GM06990 (cell line): ENCODE results near the gene ZC3H7B.

Experiments used
- DNase-seq: peaks from one replicate; pipeline ENCODE4 v3.0.0-alpha.2; 2011; ENCODE audit not compliant: insufficient read length; ENCODE audit errors: extremely low read depth
- H3K27me3 ChIP-seq: replicated peaks from 2 replicates; pipeline ENCODE4 v1.6.0; 2011; ENCODE audit warnings: low read length; ENCODE audit not compliant: control insufficient read depth, insufficient read depth
- H3K36me3 ChIP-seq: 2 replicates; pipeline ENCODE4 v1.5.1; 2011; ENCODE audit warnings: low read length; ENCODE audit not compliant: control insufficient read depth, insufficient read depth
- H3K4me3 ChIP-seq: replicated peaks from 2 replicates; pipeline ENCODE4 v1.5.1; 2011; ENCODE audit warnings: low read depth, mild to moderate bottlenecking, control low read depth, low read length
- CTCF ChIP-seq: IDR thresholded peaks from 2 replicates; pipeline ENCODE4 v1.5.1; 2011; ENCODE audit warnings: low read length, control low read depth, mild to moderate bottlenecking, inconsistent platforms; ENCODE audit not compliant: insufficient read depth, poor library complexity, severe bottlenecking

The ZC3H7B gene

GRCh38 chr22:41333806-41334205 lies 32.5 kb downstream of the ZC3H7B start:
- TF ChIP-seq CTCF: no peak
- no peak for DNase-seq
- Histone ChIP-seq H3K4me3 (no peak overlapping the region), H3K27me3 (no peaks in the 10 kb centered on the region), H3K36me3 (peaks cover 27% of the 10 kb centered on the region)

GRCh38 chr22:41334215-41334614 lies 32.9 kb downstream of the ZC3H7B start:
- peaks cover 27% of the 10 kb centered on the region for H3K36me3 ChIP-seq
- TF ChIP-seq CTCF: no peak
- no peak overlapping the region for H3K4me3 ChIP-seq
- H3K27me3 ChIP-seq: no peaks in the 10 kb centered on the region
- no peak for DNase-seq

- Histone ChIP-seq H3K36me3 (peaks cover 28% of the 10 kb centered on the region), H3K27me3 (no peaks in the 10 kb centered on the region), H3K4me3 (no peak overlapping the region)
- TF ChIP-seq CTCF: no peak
- DNase-seq: no peak
Measured at GRCh38 chr22:41334951-41335635, 33.8 kb downstream of the ZC3H7B start.

GRCh38 chr22:41338614-41339212 lies 37.4 kb downstream of the ZC3H7B start:
- peaks cover 23% of the 10 kb centered on the region for H3K36me3 ChIP-seq
- TF ChIP-seq CTCF: no peak
- DNase-seq: no peak
- H3K27me3 ChIP-seq: no peaks in the 10 kb centered on the region
- H3K4me3 ChIP-seq: no peak overlapping the region

- Histone ChIP-seq H3K36me3 (peaks cover 27% of the 10 kb centered on the region), H3K27me3 (no peaks in the 10 kb centered on the region), H3K4me3 (no peak overlapping the region)
- DNase-seq: no peak
- no peak for TF ChIP-seq CTCF
Measured at GRCh38 chr22:41339823-41340222, 38.5 kb downstream of the ZC3H7B start.
